HT-29 (cell line): ENCODE measurements around the gene HSD17B7. TPM values are rescaled to one million over a fixed set of nuclear protein-coding genes. Genes with fewer than 3 reads are reported as not detected.
A peak's percentile ranks its signal among the peaks of the same experiment; 100 is the strongest.

Experiments
- DNase-seq: peaks from one replicate; pipeline ENCODE4 v3.0.0-alpha.2; 2015; ENCODE audit warnings: low spot score
- small RNA-seq: library from RNA; depleted of rRNA; stranded (forward); fragments of <200 nt; gene quantifications from one replicate; pipeline ENCODE3, GENCODE V24; 2014
- total RNA-seq: library from RNA; depleted of rRNA; stranded (reverse); fragments of >200 nt; shearing (Covaris generic); gene quantifications from 2 replicates; pipeline ENCODE4 v1.2.3, GENCODE V29; 2014; rRNA removed

Gene HSD17B7
- total RNA-seq, 1 experiment from 2014 or later, result 19.6 TPM

- DNase-seq, result peak; percentile 58
These were observed 65.8 kb downstream of the HSD17B7 start for GRCh38 chr1:162856260-162856659.

- no peak for DNase-seq
These were observed 67.3 kb downstream of the HSD17B7 start for GRCh38 chr1:162857850-162858249.

GRCh38 chr1:162859191-162859590, 68.7 kb downstream of the HSD17B7 start:
- DNase-seq, result no peak

GRCh38 chr1:162861101-162861500, 70.6 kb downstream of the HSD17B7 start, which contains the start of gene CCDC190:
CCDC190 (minus strand) TSS chr1:162861175; CDS start chr1:162859646, 1,529 bp downstream.
- no peak for DNase-seq

- DNase-seq, result no peak
These were observed 71.1 kb downstream of the HSD17B7 start for GRCh38 chr1:162861625-162862024.

Small RNAs within 50 kb of the gene (small RNA-seq; reads per million reads assigned to genes)
- not detected for gene RN7SL861P

Other genes with a start within 250 kb of the HSD17B7 start
- gene UAP1, start 229.0 kb upstream of the HSD17B7 start, total RNA-seq, result 33.4 and 44.2 TPM in 2 replicates
- 0.05 and 0.91 TPM in 2 replicates for gene DDR2, start 158.2 kb upstream of the HSD17B7 start, total RNA-seq
- 0.29 TPM in 1 of 2 replicates, not detected in the other for gene CCDC190, start 70.5 kb downstream of the HSD17B7 start, total RNA-seq